H1 (cell line): ENCODE data around the gene ZNF346. TPM values are rescaled to one million over a fixed set of nuclear protein-coding genes. Genes with fewer than 3 reads are reported as not detected.

Source experiments
- CTCF ChIA-PET: fragments of 300-600 bp; sonication (Branson Sonifier 250); formaldehyde crosslinking; loops from one replicate; lab custom pipeline; 2021; ENCODE audit not compliant: partially characterized antibody; lab: Charles Lee
- POLR2A ChIA-PET: fragments of 300-600 bp; sonication (Branson Sonifier 250); formaldehyde crosslinking; loops from one replicate; lab custom pipeline; 2021; ENCODE audit warnings: inconsistent platforms; ENCODE audit not compliant: partially characterized antibody; lab: Charles Lee
- DNase-seq, 2 experiments: peaks; one replicate each; pipeline versions ENCODE4 v3.0.0 to v3.0.0-alpha.2; 2010 to 2022; ENCODE audit warnings: low spot score in 2 of 2, low read depth in 1 of 2, mixed read lengths in 1 of 2
- FAIRE-seq: peaks from 2 replicates; lab custom pipeline; 2011; peaks lifted over from hg19 to GRCh38; lab: Jason Lieb, UNC
- H2AFZ ChIP-seq: 2 replicates; pipeline ENCODE4 v1.8.1; 2012; ENCODE audit warnings: low read length, inconsistent platforms
- H2AK5ac ChIP-seq: 2 replicates; pipeline ENCODE4 v1.6.1; 2013; ENCODE audit warnings: low read depth, low read length
- H2BK120ac ChIP-seq: replicated peaks from 2 replicates; pipeline ENCODE3; 2013; ENCODE audit warnings: low read depth, low read length, inconsistent platforms
- H2BK12ac ChIP-seq: 2 replicates; pipeline ENCODE4 v1.6.1; 2013; ENCODE audit warnings: low read depth, low read length
- H2BK15ac ChIP-seq: 2 replicates; pipeline ENCODE4 v1.6.1; 2013; ENCODE audit warnings: low read length
- H2BK20ac ChIP-seq: 2 replicates; pipeline ENCODE4 v1.6.1; 2013; ENCODE audit warnings: low read length
- H2BK5ac ChIP-seq: 2 replicates; pipeline ENCODE4 v1.6.1; 2013; ENCODE audit warnings: low read depth, low read length
- H3K14ac ChIP-seq: 2 replicates; pipeline ENCODE4 v1.6.1; 2013; ENCODE audit warnings: inconsistent platforms; ENCODE audit not compliant: insufficient read length
- H3K18ac ChIP-seq: 2 replicates; pipeline ENCODE4 v1.6.1; 2013; ENCODE audit warnings: low read length; ENCODE audit errors: extremely low read depth
- H3K23ac ChIP-seq: 2 replicates; pipeline ENCODE4 v1.6.1; 2013; ENCODE audit warnings: inconsistent platforms; ENCODE audit not compliant: insufficient read length
- H3K23me2 ChIP-seq: 2 replicates; pipeline ENCODE4 v1.6.1; 2013; ENCODE audit warnings: low read depth, low read length
- H3K27ac ChIP-seq: 2 replicates; pipeline ENCODE4 v1.6.1; 2011; ENCODE audit warnings: low read depth, low read length, inconsistent platforms
- H3K27me3 ChIP-seq, 4 experiments: replicated peaks in 1 of 4; 1 replicate in 1 of 4; 2 replicates in 3 of 4; pipeline versions ENCODE4 v1.6.1 to v1.8.1; 2011 to 2013; ENCODE audit warnings: low read length in 3 of 4, mild to moderate bottlenecking in 3 of 4, inconsistent platforms in 2 of 4, mixed read lengths in 2 of 4, moderate library complexity in 1 of 4; ENCODE audit not compliant: control insufficient read depth in 3 of 4, insufficient read depth in 3 of 4; ENCODE audit errors: extremely low read depth in 1 of 4
- H3K36me3 ChIP-seq, 4 experiments: 2 replicates each; pipeline versions ENCODE4 v1.6.1 to v1.8.1; 2011 to 2013; ENCODE audit warnings: mild to moderate bottlenecking in 4 of 4, low read length in 3 of 4, moderate library complexity in 2 of 4, control low read depth in 1 of 4, inconsistent platforms in 1 of 4; ENCODE audit not compliant: insufficient read depth in 4 of 4, control insufficient read depth in 2 of 4
- H3K4ac ChIP-seq: replicated peaks from 2 replicates; pipeline ENCODE3; 2013; ENCODE audit warnings: low read length, low read depth, mixed read lengths, inconsistent platforms; ENCODE audit not compliant: insufficient read length
- H3K4me1 ChIP-seq, 4 experiments: replicated peaks in 1 of 4; 1 replicate in 1 of 4; 2 replicates in 3 of 4; pipeline versions ENCODE4 v1.6.1 to v1.8.1; 2011 to 2013; ENCODE audit warnings: low read length in 3 of 4, inconsistent platforms in 2 of 4, mixed read lengths in 1 of 4; ENCODE audit not compliant: insufficient read depth in 4 of 4, control insufficient read depth in 3 of 4
- H3K4me2 ChIP-seq, 2 experiments: 2 replicates each; pipeline versions ENCODE4 v1.6.1 to v1.8.1; 2011 to 2013; ENCODE audit warnings: low read depth in 2 of 2, low read length in 2 of 2, control low read depth in 1 of 2, inconsistent platforms in 1 of 2, mild to moderate bottlenecking in 1 of 2; ENCODE audit not compliant: insufficient read depth in 1 of 2
- H3K4me3 ChIP-seq, 4 experiments: fragments of 200-600, 300-600 bp in 1 of 4; sonication (generic), shearing (Covaris generic), sonication (Bioruptor Twin) in 1 of 4; 2 replicates each; pipeline versions ENCODE4 v1.5.1 to v1.8.1; 2011 to 2016; ENCODE audit warnings: low read length in 4 of 4, low read depth in 3 of 4, control low read depth in 2 of 4, inconsistent platforms in 2 of 4, mild to moderate bottlenecking in 2 of 4, mixed read lengths in 1 of 4, moderate library complexity in 1 of 4; ENCODE audit not compliant: insufficient read depth in 2 of 4; ENCODE audit errors: extremely low read depth in 1 of 4
- H3K56ac ChIP-seq: replicated peaks from 2 replicates; pipeline ENCODE3; 2013; ENCODE audit warnings: low read depth, mild to moderate bottlenecking, mixed read lengths, low read length, inconsistent platforms; ENCODE audit not compliant: insufficient read length
- H3K79me1 ChIP-seq: 2 replicates; pipeline ENCODE4 v1.6.1; 2013; ENCODE audit warnings: low read depth, low read length, control low read depth
- H3K79me2 ChIP-seq, 2 experiments: 2 replicates each; pipeline versions ENCODE4 v1.6.1 to v1.8.1; 2012 to 2013; ENCODE audit warnings: low read length in 2 of 2, mild to moderate bottlenecking in 2 of 2, inconsistent platforms in 1 of 2; ENCODE audit not compliant: insufficient read depth in 2 of 2, control insufficient read depth in 1 of 2
- H3K9ac ChIP-seq, 4 experiments: replicated peaks in 1 of 4; 1 replicate in 1 of 4; 2 replicates in 3 of 4; pipeline versions ENCODE4 v1.6.1 to v1.8.1; 2011 to 2013; ENCODE audit warnings: low read depth in 3 of 4, low read length in 3 of 4, control low read depth in 2 of 4, mild to moderate bottlenecking in 2 of 4, moderate library complexity in 2 of 4, inconsistent platforms in 1 of 4; ENCODE audit errors: extremely low read depth in 1 of 4
- H3K9me3 ChIP-seq, 2 experiments: 2 replicates each; pipeline versions ENCODE4 v1.6.1 to v1.8.1; 2012 to 2013; ENCODE audit warnings: mild to moderate bottlenecking in 2 of 2, moderate library complexity in 2 of 2, control low read depth in 1 of 2, inconsistent platforms in 1 of 2, low read depth in 1 of 2, low read length in 1 of 2, mixed read lengths in 1 of 2; ENCODE audit not compliant: insufficient read depth in 2 of 2
- H4K20me1 ChIP-seq, 2 experiments: replicated peaks in 1 of 2; 2 replicates each; pipeline versions ENCODE3 to v1.8.1; 2011 to 2013; ENCODE audit warnings: inconsistent platforms in 2 of 2, low read length in 2 of 2, mild to moderate bottlenecking in 1 of 2; ENCODE audit not compliant: insufficient read depth in 2 of 2, control insufficient read depth in 1 of 2
- H4K5ac ChIP-seq: 2 replicates; pipeline ENCODE4 v1.6.1; 2013; ENCODE audit warnings: low read length, low read depth, mixed read lengths, inconsistent platforms; ENCODE audit not compliant: insufficient read length
- H4K8ac ChIP-seq: 2 replicates; pipeline ENCODE4 v1.8.0; 2013; ENCODE audit warnings: mild to moderate bottlenecking, moderate library complexity, low read length, inconsistent platforms; ENCODE audit not compliant: insufficient read depth; ENCODE audit errors: extremely low read depth
- H4K91ac ChIP-seq: replicated peaks from 2 replicates; pipeline ENCODE3; 2013; ENCODE audit warnings: low read length, mixed read lengths, inconsistent platforms; ENCODE audit not compliant: insufficient read length
- CHD2 ChIP-seq: IDR thresholded peaks from 2 replicates; pipeline ENCODE4 v1.6.1; 2012; ENCODE audit warnings: low read length, improper control_type of control experiment
- HDAC6 ChIP-seq: IDR thresholded peaks from one replicate; pipeline ENCODE4 v1.7.1; 2012; ENCODE audit warnings: low read depth, mild to moderate bottlenecking, inconsistent platforms, low read length, moderate library complexity
- SAP30 ChIP-seq: fragments of 300-600 bp; sonication (generic); IDR thresholded peaks from 2 replicates; pipeline ENCODE4 v1.7.1; 2012; ENCODE audit warnings: low read length, moderate library complexity, mild to moderate bottlenecking, inconsistent platforms; ENCODE audit not compliant: insufficient read depth, insufficient replicate concordance
- SP2 ChIP-seq: IDR thresholded peaks from 2 replicates; pipeline ENCODE4 v1.6.1; 2012; ENCODE audit warnings: mild to moderate bottlenecking, low read length, inconsistent platforms
- SUZ12 ChIP-seq: fragments of 200-600 bp; sonication (generic); IDR thresholded peaks from 2 replicates; pipeline ENCODE4 v1.6.1; 2012; ENCODE audit warnings: mild to moderate bottlenecking, inconsistent platforms, low read length, moderate library complexity, mixed read lengths
- TCF12 ChIP-seq: IDR thresholded peaks from 2 replicates; pipeline ENCODE4 v1.6.1; 2011; ENCODE audit warnings: low read depth, mild to moderate bottlenecking, low read length
- WGBS, 2 experiments: shearing (Covaris generic) in 1 of 2; methylation state at CpG; one replicate each; pipeline versions ENCODE4 v1.1.6 to v1.1.7; 2013 to 2015; ENCODE audit warnings: low lambda C conversion rate in 2 of 2, mixed read lengths in 2 of 2, inconsistent platforms in 1 of 2, low coverage in 1 of 2, missing lambda C conversion rate in 1 of 2; ENCODE audit not compliant: insufficient replicate concordance in 2 of 2, insufficient coverage in 1 of 2, insufficient read length in 1 of 2; ENCODE audit errors: extremely low coverage in 1 of 2, missing lambda C conversion rate in 1 of 2; 5-methylcytosine and 5-hydroxymethylcytosine counted together
- polyA plus RNA-seq, 7 experiments: library from polyadenylated mRNA; depleted of rRNA in 3 of 7; stranded (reverse) in 5 of 7; unstranded in 2 of 7; fragments of >200 nt in 5 of 7; fragments of 200-250 nt in 2 of 7; gene quantifications; 1 replicate in 5 of 7; 2 replicates in 1 of 7; 4 replicates in 1 of 7; pipeline versions ENCODE4 v1.2.1 to v1.2.3, GENCODE V29; 2011 to 2013; ENCODE audit warnings: missing spikeins in 2 of 7, mixed read lengths in 2 of 7
- total RNA-seq: library from RNA; stranded (reverse); fragmentation: NEBNext Ultra II Directional; extraction: Animal tissue kit (Norgen Biotek cat#: 25700); gene quantifications from 2 replicates; pipeline ENCODE4 v1.2.1, GENCODE V29; 2021

The ZNF346 gene
- total and polyA plus RNA-seq, 2 of the 8 experiments (the other 6 are each of a cell fraction or from before 2014, with no cell fraction given), result 19.9 to 20.8 TPM

DNA sequence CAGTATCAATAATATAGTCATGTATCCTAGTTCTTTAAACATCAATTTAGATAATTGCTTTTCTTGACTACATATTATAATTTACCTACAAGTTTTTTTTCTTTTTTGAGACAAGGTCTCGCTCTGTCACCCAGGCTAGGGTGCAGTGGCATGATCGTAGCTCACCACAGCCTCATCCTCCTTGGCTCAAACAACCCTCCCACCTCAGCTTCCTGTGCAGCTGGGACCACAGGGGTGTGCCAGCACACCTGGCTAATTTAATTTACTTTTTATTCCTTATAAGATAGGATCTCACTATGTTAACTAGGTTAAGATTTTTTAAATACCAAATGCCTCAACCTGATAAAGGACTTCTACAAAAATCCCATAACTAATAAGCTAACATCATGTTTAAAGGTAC is 37.0 kb upstream of the ZNF346 start:
- CTCF ChIA-PET, result interaction anchor here (0.9 kb wide), 1 partner anchor 171 kb away, joined by 3 read pairs; no protein-coding TSS in a partner anchor
- Histone ChIP-seq H3K56ac (no peak overlapping the region), H3K9ac (no peak overlapping the region), H4K5ac (no peak overlapping the region), H3K18ac (no peak overlapping the region), H3K4me2 (no peak overlapping the region), H4K91ac (no peak overlapping the region), H3K4me3 (no peak overlapping the region), H2AK5ac (no peak overlapping the region), H3K27me3 (no peaks in the 10 kb centered on the region), H3K23me2 (no peaks in the 10 kb centered on the region), H3K9me3 (peaks cover 5 to 17% of the 10 kb centered on the region in 2 experiments; a peak in 3 of 4 replicates), H3K79me1 (no peaks in the 10 kb centered on the region; the same call in none of the 2 replicates), H3K27ac (no peak overlapping the region), H2BK20ac (no peak overlapping the region), H3K14ac (no peak overlapping the region), H2AFZ (no peak overlapping the region), H3K36me3 (peaks cover 3 to 28% (median 15%) of the 10 kb centered on the region in 4 experiments), H3K4ac (no peak overlapping the region), H3K79me2 (peaks cover 0 to 50% of the 10 kb centered on the region in 2 experiments; a peak in 2 of 4 replicates), H4K20me1 (peaks cover 0 to 1% of the 10 kb centered on the region in 2 experiments), H3K4me1 (no peaks in the 10 kb centered on the region), H2BK120ac (no peak overlapping the region), H2BK15ac (no peak overlapping the region), H2BK12ac (no peak overlapping the region), H3K23ac (no peak overlapping the region), H4K8ac (no peak overlapping the region), H2BK5ac (no peak overlapping the region)
- 91% methylated on average over 2 of the region's 2 CpGs; no CpG with 5 or more reads in 1 of the 2 experiments for WGBS, 2 experiments
- no peak for DNase-seq
- POLR2A ChIA-PET, result no interaction called here
- FAIRE-seq, result no peak
- no peak for TF ChIP-seq SUZ12
- TF ChIP-seq SP2, result no peak
- no peak for TF ChIP-seq HDAC6
- TF ChIP-seq TCF12, result no peak
- TF ChIP-seq SAP30, result no peak
- TF ChIP-seq CHD2, result no peak
